ENCODE data around the gene P2RY6. TPM values are rescaled to one million over a fixed set of nuclear protein-coding genes. Genes with fewer than 3 reads are reported as not detected.

P2RY6 gene
- total and polyA plus RNA-seq, 7 donors, result 1.2 to 5.5 (median 2.5) TPM; not detected in 1

DNA sequence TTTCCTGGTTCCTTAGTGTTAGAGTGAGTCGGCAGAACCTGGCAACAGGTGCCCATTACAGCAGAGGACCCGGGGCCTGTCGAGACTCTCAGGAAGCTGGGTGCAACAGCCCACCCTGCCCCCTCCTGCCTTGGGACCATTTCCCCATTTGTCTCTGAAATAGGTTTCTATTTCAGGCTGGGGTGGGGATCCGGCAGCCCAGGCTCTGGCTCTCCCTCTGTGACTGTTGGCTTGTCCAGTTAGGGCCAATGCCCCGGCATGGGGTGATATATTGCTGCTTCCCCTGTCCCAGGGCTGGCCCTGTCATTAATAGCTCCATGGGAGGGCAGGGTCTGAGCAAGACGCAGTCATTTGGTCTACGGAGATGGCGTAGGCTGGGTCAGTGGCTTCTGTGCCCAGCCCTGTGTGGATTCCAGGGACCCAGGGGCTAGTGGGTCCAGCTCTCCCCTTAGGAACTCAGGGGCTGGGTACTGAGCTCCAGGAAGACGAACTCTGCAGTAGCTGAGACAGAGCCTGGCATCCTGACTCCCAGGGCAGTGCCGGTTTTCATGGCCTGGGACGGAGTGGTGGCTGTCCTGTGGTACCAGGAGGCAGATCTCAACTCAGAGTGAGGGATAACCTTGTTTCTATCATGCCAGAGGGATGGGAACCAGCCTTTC is 2.7 kb downstream of the P2RY6 start:
- Histone ChIP-seq H3K27me3 (no peaks in the 10 kb centered on the region), H3K36me3 (no peaks in the 10 kb centered on the region), H3K27ac (peak overlapping the region in 1 of 4 donors; percentile 10), H3K4me3 (no peak overlapping the region), H3K4me1 (no peaks in the 10 kb centered on the region), H3K9me3 (no peaks in the 10 kb centered on the region)
- peak; percentile 62 for DNase-seq
- intact Hi-C loops (cut with DNase I), result no loop called here
- TF ChIP-seq POLR2AphosphoS5 (IDR thresholded peaks at IDR 0.05) (no peak), POLR2A (IDR thresholded peaks at IDR 0.05) (no peak), EP300 (IDR thresholded peaks at IDR 0.05) (no peak)
- TF ChIP-seq, protein P1, sequence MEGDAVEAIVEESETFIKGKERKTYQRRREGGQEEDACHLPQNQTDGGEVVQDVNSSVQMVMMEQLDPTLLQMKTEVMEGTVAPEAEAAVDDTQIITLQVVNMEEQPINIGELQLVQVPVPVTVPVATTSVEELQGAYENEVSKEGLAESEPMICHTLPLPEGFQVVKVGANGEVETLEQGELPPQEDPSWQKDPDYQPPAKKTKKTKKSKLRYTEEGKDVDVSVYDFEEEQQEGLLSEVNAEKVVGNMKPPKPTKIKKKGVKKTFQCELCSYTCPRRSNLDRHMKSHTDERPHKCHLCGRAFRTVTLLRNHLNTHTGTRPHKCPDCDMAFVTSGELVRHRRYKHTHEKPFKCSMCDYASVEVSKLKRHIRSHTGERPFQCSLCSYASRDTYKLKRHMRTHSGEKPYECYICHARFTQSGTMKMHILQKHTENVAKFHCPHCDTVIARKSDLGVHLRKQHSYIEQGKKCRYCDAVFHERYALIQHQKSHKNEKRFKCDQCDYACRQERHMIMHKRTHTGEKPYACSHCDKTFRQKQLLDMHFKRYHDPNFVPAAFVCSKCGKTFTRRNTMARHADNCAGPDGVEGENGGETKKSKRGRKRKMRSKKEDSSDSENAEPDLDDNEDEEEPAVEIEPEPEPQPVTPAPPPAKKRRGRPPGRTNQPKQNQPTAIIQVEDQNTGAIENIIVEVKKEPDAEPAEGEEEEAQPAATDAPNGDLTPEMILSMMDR (IDR thresholded peaks at IDR 0.05), result no peak
- WGBS, 2 donors, result 75 to 86% methylated on average over 11 of the region's 11 CpGs

DNA sequence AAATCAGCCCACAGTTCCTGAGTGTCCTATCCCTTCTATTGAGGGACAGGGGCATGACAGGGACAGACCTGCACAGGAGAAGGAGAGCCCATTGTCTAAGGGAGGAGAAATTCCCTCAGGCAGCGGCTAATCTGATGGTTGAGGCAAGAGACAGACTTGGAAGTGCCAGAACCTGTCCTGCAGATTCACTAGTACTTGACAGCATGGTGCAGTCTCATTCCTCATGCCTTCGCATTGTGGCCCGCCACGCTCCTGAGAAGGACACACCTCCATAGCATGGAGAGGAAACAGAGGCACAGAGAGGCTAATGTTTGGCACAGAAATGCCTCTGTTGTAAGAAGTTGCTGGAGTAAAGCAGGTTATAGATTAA is 3.2 kb downstream of the P2RY6 start:
- Histone ChIP-seq H3K27me3 (no peaks in the 10 kb centered on the region), H3K9me3 (no peaks in the 10 kb centered on the region), H3K36me3 (no peaks in the 10 kb centered on the region), H3K4me1 (no peaks in the 10 kb centered on the region), H3K4me3 (no peak overlapping the region), H3K27ac (no peak overlapping the region)
- peak; percentile 46 for DNase-seq
- WGBS, 2 donors, result 97% methylated on average over 4 of the region's 4 CpGs
- intact Hi-C loops (cut with DNase I), result no loop called here
- TF ChIP-seq POLR2A (IDR thresholded peaks at IDR 0.05) (no peak), EP300 (IDR thresholded peaks at IDR 0.05) (no peak), POLR2AphosphoS5 (IDR thresholded peaks at IDR 0.05) (no peak)
- TF ChIP-seq, protein P1 (IDR thresholded peaks at IDR 0.05), result no peak

DNA sequence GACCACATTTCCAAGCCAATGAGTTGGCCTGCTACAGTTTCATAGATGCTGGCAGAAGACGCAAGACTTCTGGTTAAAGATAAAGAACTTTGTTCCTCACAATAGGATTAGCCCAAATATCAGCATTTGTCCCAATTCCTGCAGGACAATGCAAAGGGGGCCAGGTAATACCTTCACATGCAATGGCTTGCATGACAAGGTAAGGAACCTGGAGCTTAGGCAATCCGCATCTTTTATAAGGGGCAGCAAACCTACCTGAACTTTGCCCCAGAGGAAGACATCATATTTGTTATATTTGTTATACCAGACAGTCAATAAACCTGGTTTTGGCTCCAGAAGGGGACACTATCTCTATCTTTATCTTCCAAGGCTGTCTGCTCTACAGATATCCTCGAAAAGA is 5.3 kb downstream of the P2RY6 start:
- Histone ChIP-seq H3K4me3 (no peak overlapping the region), H3K27me3 (no peaks in the 10 kb centered on the region), H3K27ac (no peak overlapping the region), H3K36me3 (no peaks in the 10 kb centered on the region), H3K9me3 (no peaks in the 10 kb centered on the region), H3K4me1 (no peaks in the 10 kb centered on the region)
- whole genome bisulfite sequencing, 2 donors, result 71 to 86% methylated on average over 3 of the region's 3 CpGs
- no peak for DNase-seq
- intact Hi-C loops (cut with DNase I), result no loop called here
- TF ChIP-seq POLR2A (IDR thresholded peaks at IDR 0.05), result no peak
- TF ChIP-seq, protein P1 (IDR thresholded peaks at IDR 0.05), result no peak
- no peak for TF ChIP-seq POLR2AphosphoS5 (IDR thresholded peaks at IDR 0.05)
- no peak for TF ChIP-seq EP300 (IDR thresholded peaks at IDR 0.05)

DNA sequence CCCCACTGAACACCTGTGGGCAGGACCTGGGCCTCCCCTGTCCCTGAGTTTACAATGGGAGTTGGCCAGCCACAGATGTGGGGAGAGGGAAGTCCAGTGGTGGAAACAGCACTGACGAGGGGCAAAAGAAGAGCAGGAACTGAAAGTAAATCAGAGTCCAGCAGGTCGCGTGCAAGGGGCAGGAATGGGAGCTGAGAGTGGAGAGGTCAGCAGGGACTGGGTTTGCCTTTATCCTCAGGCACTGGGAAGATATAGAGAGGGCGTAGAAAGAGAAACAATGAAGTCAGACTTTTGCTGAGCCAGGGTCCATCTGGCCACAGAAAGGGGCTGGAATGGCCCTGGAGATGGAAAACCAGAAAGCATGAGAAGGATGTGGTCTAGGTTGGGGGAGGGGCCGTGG is 8.5 kb downstream of the P2RY6 start:
- intact Hi-C loops (cut with DNase I), result no loop called here
- Histone ChIP-seq H3K27ac (no peak overlapping the region), H3K9me3 (no peaks in the 10 kb centered on the region), H3K36me3 (no peaks in the 10 kb centered on the region), H3K4me3 (no peak overlapping the region), H3K27me3 (no peaks in the 10 kb centered on the region), H3K4me1 (no peaks in the 10 kb centered on the region)
- WGBS, 2 donors, result 70 to 73% methylated on average over 5 of the region's 5 CpGs
- TF ChIP-seq POLR2AphosphoS5 (IDR thresholded peaks at IDR 0.05) (peak in 1 of 4 donors; percentile 9), EP300 (IDR thresholded peaks at IDR 0.05) (no peak)
- no peak for DNase-seq

DNA sequence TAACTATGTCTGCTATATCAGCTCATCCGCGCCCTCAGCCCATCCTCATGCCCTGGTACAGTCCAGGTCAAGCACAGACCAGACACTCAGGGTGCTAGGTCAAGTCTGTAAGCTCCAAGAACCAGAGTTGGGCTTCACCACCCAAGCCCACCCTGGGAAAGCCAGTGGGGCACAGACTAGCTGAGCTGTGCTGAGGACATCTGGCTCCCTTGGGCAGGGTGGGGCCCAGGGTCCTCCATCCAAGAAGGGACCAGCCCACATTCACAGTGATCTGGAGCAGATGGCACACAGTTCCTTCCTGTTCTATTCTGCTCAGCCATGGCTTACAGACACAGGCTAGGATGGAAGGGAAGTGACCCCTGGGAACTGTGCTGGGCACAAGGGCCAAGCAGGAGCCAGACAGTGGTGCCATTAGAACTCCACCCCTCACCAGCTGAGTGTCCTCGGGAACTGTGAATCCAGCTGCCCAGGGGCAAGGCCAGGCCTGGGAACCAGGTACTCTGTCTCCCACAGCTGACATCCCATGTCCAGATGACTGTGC is 9.1 kb downstream of the P2RY6 start:
- no peak overlapping the region for H3K4me3 ChIP-seq
- DNase-seq, result no peak
- no peaks in the 10 kb centered on the region for H3K27me3 ChIP-seq
- intact Hi-C loops (cut with DNase I), result no loop called here
- H3K9me3 ChIP-seq, result no peaks in the 10 kb centered on the region
- no peak for TF ChIP-seq EP300 (IDR thresholded peaks at IDR 0.05)
- TF ChIP-seq POLR2AphosphoS5 (IDR thresholded peaks at IDR 0.05), result no peak
- no peak for TF ChIP-seq POLR2A (IDR thresholded peaks at IDR 0.05)
- TF ChIP-seq, protein P1 (IDR thresholded peaks at IDR 0.05), result no peak
- H3K4me1 ChIP-seq, result no peaks in the 10 kb centered on the region
- no peaks in the 10 kb centered on the region for H3K36me3 ChIP-seq
- WGBS, 2 donors, result 92 to 95% methylated on average over 3 of the region's 3 CpGs
- peak overlapping the region in 2 of 4 donors; percentile 1 to 5 for H3K27ac ChIP-seq
